Activated CD4-positive, alpha-beta T cell treated with anti-CD3 and anti-CD28 coated beads for 4 hours (primary cell): ENCODE results near the gene SURF6.
"Not testable (repeated sequence)": the region's sequence is repeated elsewhere in the genome, so short reads cannot be mapped to it uniquely, and the experiment has no call there.

ENCODE experiments used
- DNase-seq, 2 donors: peaks; one replicate each; pipeline ENCODE4 v3.0.0-alpha.2; 2020

SURF6 gene

DNA sequence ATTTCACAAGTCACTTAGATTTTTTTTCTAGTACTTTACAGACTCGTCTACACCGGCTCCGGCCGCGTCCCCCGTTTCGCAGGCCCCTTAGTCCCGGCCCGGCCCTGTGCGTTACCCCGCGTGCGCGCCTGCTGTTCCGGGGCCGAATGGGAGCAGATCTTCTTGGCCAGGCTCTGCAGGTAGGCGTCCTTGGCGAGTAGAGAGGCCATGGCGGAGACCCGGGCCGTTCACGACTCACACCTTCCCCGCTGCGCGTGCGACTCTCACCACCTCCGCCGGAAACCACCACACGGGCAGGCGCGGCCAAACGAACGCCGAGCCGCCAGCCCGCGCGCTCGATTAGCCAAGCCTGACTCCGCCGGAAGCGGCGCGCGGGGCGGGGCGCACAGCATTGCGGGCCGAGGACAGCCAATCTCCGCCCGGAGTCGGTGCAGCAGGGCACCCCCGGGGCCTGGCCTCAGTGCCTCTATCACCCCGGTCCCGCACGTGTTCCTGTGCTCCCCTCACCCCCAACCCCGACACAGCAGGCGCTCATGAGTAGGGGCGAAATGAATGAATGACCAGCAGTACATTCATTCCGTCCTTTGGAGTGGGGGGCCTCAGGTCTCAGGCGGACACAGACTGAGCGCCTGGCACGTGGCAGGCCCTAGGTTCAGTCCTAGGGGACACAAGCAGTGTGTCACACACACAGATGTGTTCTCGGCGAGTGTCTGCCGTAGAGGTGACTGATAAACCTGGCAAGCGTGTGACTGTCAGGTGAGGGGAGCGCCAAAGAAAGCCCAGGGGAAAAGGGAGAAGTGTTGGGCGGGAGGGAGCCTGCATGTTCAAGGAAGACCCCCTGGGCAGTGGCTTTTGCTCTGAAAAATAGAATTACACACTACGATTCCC lies at the start of gene SURF6:
TSS of gene SURF6 (minus strand) at position 265 of the 888 bp plus-strand sequence. CDS start at position 209, 56 bp downstream.
- peak; percentile 92 to 93 for DNase-seq

DNA sequence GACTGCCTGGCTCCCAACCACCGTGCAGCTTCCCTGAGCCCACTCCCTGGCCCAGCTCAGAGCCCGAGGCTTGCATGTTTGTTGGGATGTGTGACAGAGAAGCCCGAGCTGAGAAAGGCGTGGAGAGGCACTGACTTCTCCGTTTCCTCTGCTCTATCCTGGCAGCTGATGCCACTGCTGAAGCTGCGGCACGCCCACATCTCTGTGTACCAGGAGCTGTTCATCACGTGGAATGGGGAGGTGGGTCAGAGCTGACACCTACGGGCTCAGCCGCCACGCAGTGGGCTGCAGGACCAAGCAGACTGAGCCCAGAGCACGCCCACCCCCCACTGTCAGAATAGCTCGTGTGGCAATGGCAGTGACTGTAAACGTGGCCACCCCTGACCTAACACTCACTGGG lies 49.5 kb upstream of the SURF6 start:
- DNase-seq: no peak

DNA sequence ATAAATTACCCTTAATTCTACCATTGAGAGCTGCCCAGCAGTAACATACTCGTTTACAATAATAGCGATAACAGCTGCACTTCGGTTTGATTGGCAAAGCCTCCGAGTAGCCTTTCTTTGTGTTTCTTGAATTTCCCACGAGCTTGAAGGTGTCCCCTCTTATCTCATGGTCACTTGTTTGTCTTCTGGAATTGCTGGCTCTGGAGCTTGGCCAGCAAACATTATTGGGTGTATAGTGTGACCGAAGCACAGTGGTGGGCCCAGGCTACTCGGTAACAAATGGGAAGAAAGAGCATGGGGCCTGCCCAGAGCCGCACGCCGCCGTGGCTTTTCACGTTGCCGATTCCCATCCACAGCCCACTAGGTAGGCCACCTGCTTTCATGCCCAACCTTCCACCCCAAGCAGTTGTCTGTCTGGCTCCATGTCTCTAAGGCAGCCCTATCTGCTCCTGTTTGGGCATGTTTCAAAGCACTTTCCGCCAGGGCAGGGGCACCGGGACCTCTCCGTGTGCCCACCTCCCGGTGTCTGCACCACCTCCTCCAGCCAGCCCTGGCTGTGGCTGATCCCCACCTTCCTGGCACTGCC lies 48.8 kb upstream of the SURF6 start:
- DNase-seq: no peak

DNA sequence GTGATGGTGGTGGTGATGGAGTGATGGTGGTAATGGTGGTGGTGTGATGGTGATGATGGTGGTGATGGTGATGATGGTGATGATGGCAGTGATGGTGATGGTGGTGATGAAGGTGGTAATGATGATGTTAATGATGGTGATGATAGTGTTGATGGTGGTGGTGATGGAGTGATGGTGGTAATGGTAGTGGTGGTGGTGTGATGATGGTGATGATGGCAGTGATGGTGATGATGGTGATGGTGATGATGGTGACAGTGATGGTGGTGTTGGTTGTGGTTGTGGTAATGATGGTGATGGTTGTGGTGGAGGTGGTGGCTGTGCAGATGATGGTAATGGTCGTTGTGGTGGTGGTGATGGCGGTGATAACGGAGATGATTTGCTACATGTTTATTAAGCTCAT lies 47.5 kb upstream of the SURF6 start:
- no peak for DNase-seq

DNA sequence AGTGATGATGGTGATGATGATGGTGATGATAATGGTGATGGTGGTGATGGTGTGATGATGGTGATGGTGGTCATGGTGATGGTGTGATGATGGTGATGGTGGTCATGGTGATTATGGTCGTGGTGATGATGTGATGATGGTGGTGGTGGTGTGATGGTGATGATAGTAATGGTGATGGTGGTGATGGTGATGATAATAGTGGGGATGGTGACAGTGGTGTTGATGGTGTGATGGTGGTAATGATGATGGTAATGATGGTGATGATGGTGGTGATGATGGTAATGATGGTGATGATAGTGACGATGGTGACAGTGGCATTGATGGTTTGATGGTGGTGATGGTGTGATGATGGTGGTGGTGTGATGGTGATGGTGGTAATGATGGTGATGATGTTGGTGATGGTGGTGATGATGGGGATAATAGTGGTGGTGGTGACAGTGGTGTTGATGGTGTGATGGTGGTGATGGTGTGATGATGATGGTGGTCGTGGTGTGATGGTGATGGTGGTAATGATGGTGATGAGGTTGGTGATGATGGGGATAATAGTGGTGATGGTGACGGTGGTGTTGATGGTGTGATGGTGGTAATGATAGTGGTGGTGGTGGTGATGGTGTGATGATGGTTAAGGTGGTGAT lies 46.6 kb upstream of the SURF6 start:
- DNase-seq: no peak

DNA sequence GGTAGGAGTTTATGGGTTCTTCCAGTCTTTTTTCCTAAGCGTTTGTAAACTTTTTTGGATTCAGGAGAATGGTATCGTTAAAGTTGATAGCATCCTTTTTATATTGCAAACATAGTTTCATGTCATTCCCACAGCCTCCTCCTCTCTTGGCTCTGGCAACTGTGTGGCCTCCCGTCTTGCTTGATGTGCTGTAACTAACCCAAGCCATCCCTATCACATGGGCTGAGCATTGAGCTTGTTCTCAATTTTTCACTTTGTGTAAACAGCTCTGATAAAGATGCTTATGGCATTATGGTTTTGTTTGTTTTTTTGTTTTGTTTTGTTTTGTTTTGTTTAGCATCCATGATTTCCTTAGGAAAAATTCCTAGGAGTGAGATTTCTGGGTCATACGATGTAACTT lies 44.7 kb upstream of the SURF6 start:
- DNase-seq: no peak

DNA sequence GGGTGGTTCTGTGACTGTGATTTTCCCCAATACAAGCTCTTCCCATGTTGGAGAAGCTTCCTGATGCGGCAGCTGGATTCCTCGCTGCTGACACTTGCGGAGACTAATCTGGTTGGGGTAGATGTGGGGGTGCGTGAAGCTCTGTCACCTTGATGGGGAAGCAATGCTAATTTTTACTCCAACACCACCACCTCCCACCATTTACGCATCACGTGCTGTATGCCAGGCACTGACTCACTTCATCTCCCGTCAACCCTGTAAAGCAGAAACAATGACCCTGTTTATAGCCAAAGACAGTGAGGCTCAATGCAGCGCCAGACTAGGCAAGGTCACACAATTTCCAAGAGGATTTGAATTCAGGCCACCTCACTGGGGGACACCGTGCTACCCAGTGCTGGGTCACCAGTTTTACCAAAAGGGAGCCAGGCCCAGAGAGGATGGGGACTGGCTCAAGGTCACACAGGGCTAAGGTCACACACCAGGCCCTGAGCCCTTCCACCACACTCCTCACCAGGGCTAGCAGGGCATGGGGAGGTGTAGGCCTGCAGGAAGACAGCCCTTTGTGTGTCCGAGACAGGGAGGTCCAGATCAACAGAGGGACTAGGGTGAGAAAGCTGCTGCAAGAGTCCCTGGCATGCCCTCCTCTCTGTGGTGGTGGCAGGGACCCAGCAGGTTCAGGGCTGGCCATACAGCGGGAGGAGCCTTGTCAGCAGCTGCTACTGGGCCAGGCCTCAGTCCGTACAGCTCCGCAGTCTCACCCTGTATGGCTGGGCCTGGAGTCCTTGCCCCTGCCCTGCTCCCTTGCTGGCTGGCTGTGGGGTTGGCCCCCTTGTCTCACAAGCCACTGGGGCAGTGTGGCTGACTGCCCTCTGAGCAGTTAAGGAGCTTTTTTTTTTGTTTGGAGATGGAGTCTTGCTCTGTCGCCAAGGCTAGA lies 43.4 kb upstream of the SURF6 start:
- DNase-seq: no peak

DNA sequence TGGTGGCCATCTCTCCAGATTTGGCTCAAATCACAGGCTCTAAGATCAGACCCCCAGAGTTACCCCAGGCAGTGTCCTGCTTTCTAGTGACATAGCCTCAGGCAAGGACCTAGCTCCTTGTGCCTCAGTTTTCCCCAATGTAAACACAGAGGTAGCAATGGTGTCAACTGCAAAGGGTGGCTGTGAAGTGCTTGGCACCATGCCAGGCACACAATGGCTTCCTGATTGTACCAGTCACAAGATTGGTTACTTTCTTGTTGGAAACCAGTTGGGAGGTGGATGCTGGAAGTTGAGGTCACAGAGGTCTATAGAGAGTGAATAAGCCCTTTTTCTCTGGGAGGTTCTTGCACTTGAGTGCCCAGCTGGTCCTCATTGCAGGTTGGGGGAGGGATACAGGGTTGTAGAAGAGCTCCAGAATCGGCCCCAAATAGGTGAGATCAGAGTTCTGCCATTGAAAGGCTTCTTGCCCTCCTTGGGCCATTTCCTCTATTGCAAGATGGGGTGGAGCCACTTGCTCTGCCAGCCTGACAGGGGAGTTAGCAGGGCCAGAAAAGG lies 42.5 kb upstream of the SURF6 start:
- DNase-seq: no peak

DNA sequence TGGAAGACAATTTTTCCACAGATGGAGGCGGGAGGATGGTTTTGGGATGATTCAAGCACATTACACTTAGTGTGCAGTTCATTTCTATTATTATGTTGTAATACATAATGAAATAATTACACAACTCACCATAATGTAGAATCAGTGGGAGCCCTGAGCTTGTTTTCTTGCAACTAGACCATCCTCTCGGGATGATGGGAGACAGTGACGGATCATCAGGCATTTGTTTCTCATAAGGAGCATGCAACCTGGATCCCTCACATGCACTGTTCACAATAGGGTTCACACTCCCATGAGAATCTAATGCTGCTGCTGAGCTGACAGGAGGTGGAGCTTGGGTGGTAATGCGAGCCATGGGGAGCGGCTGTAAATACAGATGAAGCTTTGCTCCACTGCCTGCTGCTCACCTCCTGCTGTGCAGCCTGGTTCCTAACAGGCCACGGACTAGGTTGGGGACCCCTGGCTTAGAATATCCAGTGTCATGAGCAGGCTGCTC lies 41.8 kb upstream of the SURF6 start:
- DNase-seq: no peak

DNA sequence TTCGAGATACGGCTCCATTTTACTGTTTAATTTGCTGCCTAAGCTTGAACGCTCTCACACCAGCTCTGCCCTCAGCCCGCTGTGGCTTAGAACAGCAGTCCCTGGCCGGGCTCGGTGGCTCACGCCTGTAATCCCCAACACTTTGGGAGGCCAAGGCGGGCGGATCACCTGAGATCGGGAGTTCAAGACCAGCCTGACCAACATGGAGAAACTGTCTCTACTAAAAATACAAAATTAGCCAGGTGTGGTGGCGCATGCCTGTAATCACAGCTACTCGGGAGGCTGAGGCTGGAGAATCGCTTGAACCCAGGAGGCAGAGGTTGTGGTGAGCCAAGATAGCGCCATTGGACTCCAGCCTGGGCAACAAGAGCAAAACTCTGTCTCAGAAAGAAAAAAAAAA lies 41.3 kb upstream of the SURF6 start:
- DNase-seq: not testable (repeated sequence)

DNA sequence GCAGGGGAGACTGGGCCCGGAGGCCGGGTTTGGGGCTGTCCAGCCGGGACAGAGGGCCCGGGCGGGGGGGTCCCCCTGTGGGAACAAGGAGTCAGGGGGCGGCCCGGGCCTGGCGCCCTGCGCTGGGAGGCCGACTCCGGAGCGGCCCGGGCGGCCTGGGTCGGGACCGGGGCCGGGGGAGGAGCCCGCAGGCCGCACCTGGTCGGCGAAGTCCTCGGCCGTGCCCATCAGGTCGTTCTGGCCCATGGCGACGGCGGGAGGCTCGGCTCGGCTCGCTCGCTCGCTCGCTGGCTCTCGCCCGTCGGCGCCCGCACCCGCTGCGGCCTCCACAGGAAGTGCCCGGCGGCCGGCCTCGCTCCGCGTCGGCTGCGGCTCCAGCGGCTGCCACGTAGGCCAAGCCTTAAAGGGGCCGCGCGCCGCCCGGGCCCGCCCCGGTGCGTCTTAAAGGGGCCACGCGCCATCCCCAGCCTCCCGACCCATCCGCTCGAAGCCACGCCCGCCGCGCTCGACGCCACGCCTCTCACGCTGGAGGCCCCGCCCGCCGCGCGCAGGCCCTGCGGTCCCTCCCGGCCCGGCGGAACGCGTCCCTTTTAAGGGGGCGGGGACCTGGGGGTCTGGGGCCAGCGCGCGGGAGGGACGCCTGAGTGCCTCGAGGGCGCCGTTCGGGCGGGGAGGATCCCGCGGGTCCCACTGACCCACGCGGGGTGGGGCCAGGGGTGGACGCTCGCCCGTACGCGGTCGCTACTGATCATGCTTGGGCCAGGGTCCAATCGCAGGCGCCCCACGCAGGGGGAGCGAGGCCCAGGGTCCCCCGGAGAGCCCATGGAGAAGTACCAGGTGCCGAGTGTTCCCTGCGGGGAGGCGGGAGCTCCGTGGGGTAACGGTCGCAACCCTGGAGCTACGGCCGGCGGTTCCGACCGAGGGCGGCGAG lies 40.0 kb upstream of the SURF6 start, which contains the start of the genes STKLD1 and SURF4:
TSS of gene STKLD1 (plus strand) at position 643 of the 931 bp plus-strand sequence. CDS start at position 751, 108 bp downstream.
TSS of gene SURF4 (minus strand) at position 337 of the 931 bp plus-strand sequence. CDS start at position 246, 91 bp downstream.
- peak; percentile 90 to 94 for DNase-seq

DNA sequence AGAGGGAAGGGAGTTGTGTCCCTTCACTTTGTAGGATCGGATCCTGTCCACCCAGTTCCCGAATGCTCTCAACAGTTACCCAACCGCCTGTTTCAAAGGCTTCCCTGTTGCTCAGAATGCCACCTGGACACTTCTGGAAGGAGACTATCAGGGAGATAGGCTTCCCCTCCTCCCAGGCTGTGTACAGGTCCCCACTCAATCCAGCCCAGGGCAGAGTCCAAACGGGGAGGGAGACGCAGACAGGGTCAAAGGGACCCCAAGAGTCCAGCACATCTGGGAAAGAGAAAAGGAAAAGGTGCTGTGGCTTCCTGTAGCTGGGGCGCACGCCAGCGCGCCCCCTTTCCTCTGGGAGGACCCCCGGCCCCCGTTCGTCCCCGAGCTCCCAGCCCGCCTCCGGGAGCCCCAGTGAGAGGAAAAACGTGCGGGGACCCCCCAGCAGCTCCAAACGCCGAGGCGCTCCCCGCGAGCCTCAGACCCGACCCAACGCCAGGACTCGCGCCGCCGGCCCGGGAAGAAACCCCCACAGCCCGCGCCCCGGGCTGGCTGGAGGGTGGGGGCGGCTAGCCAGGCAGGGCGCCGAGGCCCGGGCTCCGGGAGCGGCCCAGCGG lies 39.2 kb upstream of the SURF6 start:
- no peak for DNase-seq

DNA sequence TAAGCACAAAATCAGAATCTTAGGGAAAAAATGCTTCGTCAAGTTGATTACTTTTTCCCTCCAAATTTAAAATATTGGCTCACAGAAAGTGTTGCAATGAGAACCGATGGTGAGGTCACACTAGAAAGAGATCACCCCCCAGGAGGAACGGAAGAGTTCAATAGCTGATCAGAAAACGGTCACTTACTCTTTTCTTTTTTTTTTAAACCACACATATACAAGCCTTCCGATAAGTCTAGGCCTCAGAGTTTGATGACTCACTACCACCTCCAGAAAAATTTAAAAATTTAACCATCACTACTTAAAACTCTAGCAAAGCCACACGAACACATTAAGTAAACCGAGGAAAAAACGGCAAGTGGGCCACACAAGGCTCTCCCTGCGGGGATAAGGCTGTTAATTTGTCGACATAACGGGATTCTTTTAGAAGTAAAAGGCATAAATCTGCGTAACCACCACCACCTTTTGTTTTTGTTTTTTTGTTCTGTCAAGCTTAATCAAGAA lies 38.7 kb upstream of the SURF6 start:
- DNase-seq: no peak

DNA sequence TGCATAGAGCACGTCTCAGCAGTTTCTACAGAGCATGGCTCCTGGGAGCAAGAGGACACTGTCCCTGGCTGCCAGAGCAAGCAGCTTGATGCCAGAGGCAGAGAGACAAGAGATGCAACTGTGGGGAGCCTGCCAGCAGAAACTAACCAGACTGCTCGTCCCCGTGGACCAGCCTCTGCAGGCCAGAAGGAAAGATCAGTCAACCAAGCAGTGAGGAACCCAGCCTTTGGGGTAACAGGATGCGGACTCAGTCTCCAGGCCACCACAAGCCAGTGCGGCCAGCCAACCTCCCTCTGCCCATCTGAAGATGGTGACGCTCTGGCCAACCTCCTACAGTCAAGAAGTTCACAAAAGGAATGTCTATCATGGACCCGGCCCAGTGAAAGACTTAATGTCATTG lies 36.2 kb upstream of the SURF6 start:
- no peak for DNase-seq

DNA sequence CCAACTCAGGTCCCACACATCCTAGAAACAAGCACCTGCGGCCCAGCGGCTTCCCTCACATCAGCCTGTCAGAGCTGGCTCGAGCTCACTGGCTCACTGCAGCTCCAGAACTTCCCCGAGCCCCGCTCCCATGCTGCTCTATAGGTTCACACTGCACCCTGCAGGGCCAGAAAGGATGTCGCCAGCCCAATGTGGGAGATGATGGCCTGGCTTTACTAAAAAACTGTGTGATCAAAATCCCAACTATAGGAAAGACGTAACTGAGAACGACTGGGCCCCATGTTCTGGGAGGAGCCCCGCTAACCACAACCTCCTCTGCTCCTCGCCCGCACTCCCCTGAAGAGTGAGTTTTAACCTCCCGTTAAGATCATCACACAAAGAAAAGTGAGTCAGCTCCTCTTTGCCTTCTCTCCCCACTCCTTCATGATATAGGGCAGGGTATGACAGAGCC lies 35.3 kb upstream of the SURF6 start:
- peak; percentile 70 to 73 for DNase-seq

DNA sequence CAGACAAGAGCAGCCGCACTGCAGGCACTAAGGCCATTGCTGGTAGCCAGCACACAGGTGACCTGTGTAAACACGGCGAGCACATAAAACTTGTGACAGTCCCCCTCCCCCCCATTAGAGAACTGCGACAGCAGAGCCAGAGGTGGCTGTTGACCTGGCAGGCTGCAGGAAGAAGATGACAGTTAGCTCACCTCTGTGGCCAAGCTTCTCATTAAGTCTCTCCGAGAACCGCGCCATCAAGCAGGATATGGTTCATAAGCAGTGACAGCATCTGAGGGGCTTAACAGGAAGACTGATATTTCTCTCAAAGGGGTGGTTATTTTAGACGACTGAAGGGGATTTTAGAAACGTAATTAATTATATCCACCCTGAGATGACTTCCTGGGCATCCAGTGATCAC lies 34.7 kb upstream of the SURF6 start:
- DNase-seq: peak; percentile 31 to 39

DNA sequence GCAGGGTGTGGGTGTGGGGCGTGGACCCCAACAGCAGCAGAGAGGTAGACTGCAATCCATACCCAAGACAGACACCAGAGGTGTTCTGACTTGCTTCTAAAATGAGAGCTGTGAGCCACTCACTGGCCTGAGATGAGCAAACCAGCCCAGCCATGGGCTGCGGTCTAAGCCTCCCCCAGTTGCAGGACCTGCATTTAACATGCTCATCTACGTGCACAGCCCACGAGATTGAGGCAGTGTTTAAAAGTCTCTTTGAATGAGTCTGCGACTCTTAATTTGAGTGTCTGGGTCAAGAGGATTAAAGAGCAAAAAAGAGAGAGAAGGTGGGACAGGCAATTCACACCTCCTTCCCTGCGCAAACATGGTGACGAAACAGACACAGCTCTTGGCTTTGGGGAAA lies 33.9 kb upstream of the SURF6 start:
- DNase-seq: no peak

DNA sequence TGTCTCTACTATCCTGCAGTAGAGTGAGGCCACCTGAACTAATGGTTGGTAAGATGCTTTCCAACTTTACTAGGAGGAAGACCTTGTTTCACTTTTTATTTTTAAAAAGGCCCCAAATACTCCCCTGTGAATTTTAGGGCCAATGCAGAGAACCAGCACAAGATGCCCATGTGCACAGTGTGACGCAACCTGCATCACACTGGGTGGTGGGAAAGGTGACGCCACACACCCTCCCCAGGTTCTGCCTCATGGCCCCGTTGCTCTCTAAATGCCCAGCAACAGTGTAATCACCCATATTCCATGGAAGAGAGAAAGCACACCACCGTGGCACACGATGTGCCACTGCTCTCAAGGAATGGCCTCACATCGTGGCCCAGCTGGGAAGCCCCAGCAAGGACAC lies 33.4 kb upstream of the SURF6 start:
- DNase-seq: no peak

DNA sequence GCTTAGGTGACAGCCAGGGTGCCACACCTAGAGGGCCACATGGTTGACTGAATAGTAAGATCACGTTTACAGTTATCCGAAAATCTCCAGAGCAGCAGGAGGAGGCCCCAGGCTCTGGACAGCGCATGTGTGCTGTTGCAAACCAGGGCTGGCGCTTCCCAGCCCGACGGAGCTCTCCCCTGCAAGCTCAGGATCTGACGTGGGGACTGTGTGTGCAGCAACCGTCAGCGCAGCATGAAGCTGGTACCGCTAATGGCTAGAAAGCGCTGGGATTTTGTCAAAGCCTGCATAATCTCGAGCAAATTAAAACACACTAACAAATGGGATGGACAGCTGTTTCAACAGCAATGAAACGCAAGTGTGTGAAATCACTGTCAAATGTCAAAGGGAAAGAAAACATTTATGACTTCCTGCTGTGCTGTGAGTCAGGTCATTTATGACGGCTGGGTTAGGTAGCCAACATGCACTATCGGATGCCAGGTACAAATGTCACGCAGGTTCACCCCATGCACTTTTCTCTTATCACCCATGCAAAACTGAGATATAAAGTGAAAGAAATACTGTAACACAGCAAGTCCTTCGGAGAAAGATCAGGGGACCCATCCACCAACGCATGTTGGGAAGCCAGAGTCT lies 32.4 kb upstream of the SURF6 start:
- no peak for DNase-seq

DNA sequence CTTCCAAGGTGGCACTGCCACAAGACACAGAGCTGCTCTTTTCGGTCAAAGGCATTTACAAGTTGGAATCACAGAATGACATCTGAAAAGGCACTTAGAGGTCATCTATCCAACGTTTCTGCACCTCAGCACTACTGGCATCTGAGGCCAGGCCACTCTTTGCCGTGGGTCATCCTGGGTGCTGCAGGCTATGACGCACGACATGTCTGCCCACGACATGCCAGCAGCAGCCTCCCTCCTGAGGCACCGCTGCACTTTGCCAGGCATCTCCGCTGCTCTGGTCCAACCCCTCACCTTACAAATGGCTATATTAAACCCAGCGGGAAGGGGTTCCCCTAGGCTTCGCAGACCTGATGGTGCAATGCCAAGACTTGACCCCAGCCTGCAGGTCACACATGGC lies 31.8 kb upstream of the SURF6 start:
- no peak for DNase-seq
